ENCODE measurements around the gene SUPT6H. TPM values are rescaled to one million over a fixed set of nuclear protein-coding genes. Genes with fewer than 3 reads are reported as not detected.

SUPT6H gene
- total and polyA plus RNA-seq, 2 of the 8 experiments (the other 6 are each of a cell fraction or from before 2014, with no cell fraction given) = 32.0 to 59.9 TPM

DNA sequence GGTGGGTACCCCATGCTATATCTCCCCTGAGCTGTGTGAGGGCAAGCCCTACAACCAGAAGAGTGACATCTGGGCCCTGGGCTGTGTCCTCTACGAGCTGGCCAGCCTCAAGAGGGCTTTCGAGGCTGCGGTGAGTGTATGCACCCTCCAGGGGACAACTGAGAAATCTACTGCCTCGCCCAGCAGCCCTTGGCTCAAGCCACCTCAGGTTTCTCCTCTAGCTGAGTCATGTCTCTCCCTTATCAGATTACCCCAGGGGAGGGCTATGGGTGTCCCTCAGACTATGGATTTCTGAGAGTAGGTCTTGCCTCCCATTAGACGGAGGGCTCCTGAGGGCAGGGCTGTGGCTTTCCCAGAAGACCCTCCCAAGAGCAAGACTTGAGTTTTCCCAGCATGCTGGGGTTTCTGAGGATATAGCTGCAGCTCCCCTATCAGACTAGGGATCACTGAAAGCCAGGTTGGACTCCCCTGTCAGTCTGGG lies 73.3 kb downstream of the SUPT6H start:
- no peak overlapping the region for H4K91ac ChIP-seq (replicated peaks; ENCODE audit: insufficient read length, low read length)
- H2AK5ac ChIP-seq (ENCODE audit: low read depth, low read length) = no peak overlapping the region
- no peak overlapping the region for H4K8ac ChIP-seq (ENCODE audit: extremely low read depth, insufficient read depth, low read length)
- no peak overlapping the region for H2AFZ ChIP-seq (ENCODE audit: low read length)
- no peak overlapping the region for H3K18ac ChIP-seq (ENCODE audit: extremely low read depth, low read length)
- peaks cover 2% of the 10 kb centered on the region; the same call in 1 of the 2 replicates for H3K79me1 ChIP-seq (ENCODE audit: low read depth, low read length)
- ChIA-PET POLR2A (ENCODE audit: partially characterized antibody) (interaction anchor here (0.8 to 17.6 kb wide), 4 partner anchors 10 to 16 kb away, joined by 3 to 813 read pairs (median 6); partner anchors contain the start of genes RPL23A and TRAF4), CTCF (ENCODE audit: partially characterized antibody) (interaction anchor here (0.7 to 16.9 kb wide), 6 partner anchors 9 to 144 kb away, joined by 3 to 316 read pairs (median 5); partner anchors contain the start of genes RPL23A and TLCD1)
- no peak overlapping the region for H2BK15ac ChIP-seq (ENCODE audit: low read length)
- no peak overlapping the region for H3K23ac ChIP-seq (ENCODE audit: insufficient read length)
- no peak overlapping the region for H3K14ac ChIP-seq (ENCODE audit: insufficient read length)
- no peaks in the 10 kb centered on the region for H3K23me2 ChIP-seq (ENCODE audit: low read depth, low read length)
- FAIRE-seq (no peak), DNase-seq (ENCODE audit: low read depth in 1 of 2, low spot score in 2 of 2) (no peak)
- no peak overlapping the region for H3K27ac ChIP-seq (ENCODE audit: low read depth, low read length)
- WGBS, 2 experiments (ENCODE audit: extremely low coverage in 1 of 2, insufficient coverage in 1 of 2, insufficient read length in 1 of 2, insufficient replicate concordance in 2 of 2, low coverage in 1 of 2, low lambda C conversion rate in 2 of 2, missing lambda C conversion rate in 1 of 2) = 90% methylated on average over 5 of the region's 5 CpGs; no CpG with 5 or more reads in 1 of the 2 experiments
- H4K20me1 ChIP-seq (replicated peaks in 1 of 2; ENCODE audit: control insufficient read depth in 1 of 2, insufficient read depth in 2 of 2, low read length in 2 of 2) = peaks cover 0 to 5% of the 10 kb centered on the region in 2 experiments
- H3K4me3 ChIP-seq (ENCODE audit: extremely low read depth in 1 of 4, insufficient read depth in 2 of 4, low read depth in 3 of 4, low read length in 4 of 4) = no peak overlapping the region
- no peak for TF ChIP-seq ASH2L (IDR thresholded peaks at IDR 0.05; ENCODE audit: low read length)
- no peak for TF ChIP-seq KDM4A (IDR thresholded peaks at IDR 0.05; ENCODE audit: low read depth, low read length, severe bottlenecking)
- TF ChIP-seq ZNF274 (IDR thresholded peaks at IDR 0.05; ENCODE audit: borderline replicate concordance, extremely low read depth, low read length) = no peak
- H4K5ac ChIP-seq (ENCODE audit: insufficient read length, low read depth, low read length) = no peak overlapping the region
- no peak overlapping the region for H3K56ac ChIP-seq (replicated peaks; ENCODE audit: insufficient read length, low read depth, low read length)
- no peak overlapping the region for H3K4ac ChIP-seq (replicated peaks; ENCODE audit: insufficient read length, low read depth, low read length)
- no peaks in the 10 kb centered on the region for H3K4me1 ChIP-seq (replicated peaks in 1 of 4; ENCODE audit: control insufficient read depth in 3 of 4, insufficient read depth in 4 of 4, low read length in 3 of 4)
- no peak overlapping the region for H3K4me2 ChIP-seq (ENCODE audit: insufficient read depth in 1 of 2, low read depth in 2 of 2, low read length in 2 of 2)
- no peaks in the 10 kb centered on the region for H3K9me3 ChIP-seq (ENCODE audit: insufficient read depth in 2 of 2, low read depth in 1 of 2, low read length in 1 of 2)
- peaks cover 9 to 17% (median 13%) of the 10 kb centered on the region in 4 experiments; a peak in 6 of 8 replicates for H3K36me3 ChIP-seq (ENCODE audit: control insufficient read depth in 2 of 4, insufficient read depth in 4 of 4, low read length in 3 of 4)
- H2BK20ac ChIP-seq (ENCODE audit: low read length) = no peak overlapping the region
- no peak overlapping the region for H2BK12ac ChIP-seq (ENCODE audit: low read depth, low read length)
- no peak overlapping the region for H3K9ac ChIP-seq (replicated peaks in 1 of 4; ENCODE audit: extremely low read depth in 1 of 4, low read depth in 3 of 4, low read length in 3 of 4)
- no peaks in the 10 kb centered on the region for H3K27me3 ChIP-seq (replicated peaks in 1 of 4; ENCODE audit: control insufficient read depth in 3 of 4, extremely low read depth in 1 of 4, insufficient read depth in 3 of 4, low read length in 3 of 4)
- H3K79me2 ChIP-seq (ENCODE audit: control insufficient read depth in 1 of 2, insufficient read depth in 2 of 2, low read length in 2 of 2) = no peaks in the 10 kb centered on the region
- H2BK5ac ChIP-seq (ENCODE audit: low read depth, low read length) = no peak overlapping the region
- no peak overlapping the region for H2BK120ac ChIP-seq (replicated peaks; ENCODE audit: low read depth, low read length)

Measured in H1 (cell line).